AG04450 (cell line): ENCODE results near the gene XPNPEP1. TPM values are rescaled to one million over a fixed set of nuclear protein-coding genes. Genes with fewer than 3 reads are reported as not detected.

Experiments used
- CTCF ChIA-PET: fragments of 300-600, 350-600 bp; formaldehyde crosslinking; extraction: SDS; loops from one replicate; lab custom pipeline; 2022; ENCODE audit warnings: antibody characterized with exemption, inconsistent platforms; lab: Charles Lee
- POLR2A ChIA-PET: fragments of 350-600 bp; formaldehyde crosslinking; extraction: SDS; loops from one replicate; lab custom pipeline; 2021; ENCODE audit warnings: antibody characterized with exemption, inconsistent platforms; lab: Yijun Ruan, JAX
- DNase-seq: peaks from one replicate; pipeline ENCODE4 v3.0.0-alpha.2; 2011; ENCODE audit warnings: low read depth, low spot score
- H3K27ac ChIP-seq: one replicate; pipeline ENCODE4 v1.5.1; 2012; ENCODE audit warnings: low read depth, low read length, control low read depth
- H3K27me3 ChIP-seq: one replicate; pipeline ENCODE4 v1.6.0; 2012; ENCODE audit warnings: low read length; ENCODE audit not compliant: control insufficient read depth, insufficient read depth
- H3K4me3 ChIP-seq: 2 replicates; pipeline ENCODE4 v1.5.1; 2011; ENCODE audit warnings: mild to moderate bottlenecking, low read depth, low read length, control low read depth
- H3K9me3 ChIP-seq: 2 replicates; pipeline ENCODE4 v1.5.1; 2012; ENCODE audit warnings: low read length; ENCODE audit not compliant: control insufficient read depth, insufficient read depth
- CTCF ChIP-seq: IDR thresholded peaks from 2 replicates; pipeline ENCODE4 v1.5.1; 2011; ENCODE audit warnings: low read depth, low read length, control low read depth, inconsistent platforms
- polyA plus RNA-seq: library from polyadenylated mRNA; depleted of rRNA; stranded (reverse); fragments of >200 nt; gene quantifications from 2 replicates; pipeline ENCODE4 v1.2.3, GENCODE V29; 2011

The XPNPEP1 gene
- polyA plus RNA-seq, 1 experiment, result 134 TPM

DNA sequence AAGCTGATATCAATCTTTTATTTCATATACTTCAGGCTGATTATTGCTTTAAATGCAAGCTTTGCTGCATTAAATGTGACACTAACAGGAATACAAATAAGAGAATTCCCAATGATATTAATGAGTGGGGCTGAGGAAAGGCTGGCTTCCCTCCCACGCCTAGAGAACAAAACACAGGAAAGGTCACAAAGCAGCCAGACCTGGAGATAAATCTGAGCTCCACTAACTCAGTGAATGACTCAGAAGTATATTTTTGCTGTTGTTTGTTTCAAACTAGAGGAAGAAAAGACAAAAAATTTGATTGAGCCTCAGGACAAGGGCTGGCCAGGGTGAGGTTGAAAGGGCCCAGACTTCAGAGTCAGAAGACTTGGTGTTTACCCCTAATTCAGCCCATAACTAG lies 88.1 kb downstream of the XPNPEP1 start:
- Histone ChIP-seq H3K4me3 (no peak overlapping the region), H3K9me3 (no peaks in the 10 kb centered on the region), H3K27ac (no peak overlapping the region), H3K27me3 (no peaks in the 10 kb centered on the region)
- POLR2A ChIA-PET, result no interaction called here
- no peak for TF ChIP-seq CTCF
- CTCF ChIA-PET, result interaction anchor here (0.6 kb wide), 1 partner anchor 48 kb away, joined by 3 read pairs; no protein-coding TSS in a partner anchor
- no peak for DNase-seq

DNA sequence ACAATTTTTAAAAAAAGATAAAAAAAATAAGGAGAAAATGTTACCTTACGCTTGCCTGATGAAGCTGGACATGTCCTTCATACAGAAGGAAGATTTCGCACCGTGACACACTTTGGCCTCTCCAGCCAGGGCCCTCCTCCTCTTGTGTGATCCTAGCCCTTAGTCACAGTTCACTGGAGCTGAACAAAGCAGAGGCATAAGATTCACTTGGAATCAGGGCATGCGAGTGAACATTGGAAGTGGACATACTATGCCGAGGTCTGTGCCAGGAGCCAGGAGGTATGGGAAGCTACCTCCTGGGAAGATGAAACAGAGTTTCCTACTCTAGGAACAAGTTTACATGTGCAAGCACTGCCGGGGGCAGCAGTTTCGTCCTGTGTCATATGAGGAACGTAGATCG lies 91.5 kb downstream of the XPNPEP1 start:
- CTCF ChIA-PET, result no interaction called here
- TF ChIP-seq CTCF, result no peak
- H3K9me3 ChIP-seq, result no peaks in the 10 kb centered on the region

DNA sequence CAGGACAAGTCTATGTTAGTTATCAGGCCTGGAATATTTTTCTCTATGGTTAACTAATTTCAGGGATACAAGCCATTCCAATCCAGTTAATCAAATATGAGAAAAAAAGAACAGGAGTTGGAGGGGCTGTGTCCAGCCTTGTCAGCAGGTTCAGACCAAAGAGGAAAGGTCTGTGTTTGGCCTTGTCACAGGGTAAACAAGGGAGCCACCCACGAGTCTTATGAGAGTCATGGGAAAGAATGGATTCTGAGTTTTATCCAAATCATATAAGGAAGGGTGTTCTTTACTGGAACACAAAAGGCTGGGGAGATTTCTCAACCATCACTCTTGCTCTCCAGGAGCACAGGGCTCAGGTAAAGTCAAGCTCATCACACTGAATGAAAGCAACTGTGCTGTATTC lies 99.1 kb downstream of the XPNPEP1 start:
- TF ChIP-seq CTCF, result no peak
- Histone ChIP-seq H3K27me3 (no peaks in the 10 kb centered on the region), H3K4me3 (no peak overlapping the region), H3K27ac (no peak overlapping the region), H3K9me3 (no peaks in the 10 kb centered on the region)
- CTCF ChIA-PET, result no interaction called here
- POLR2A ChIA-PET, result no interaction called here
- DNase-seq, result no peak

More for the DNA sequence above, 91.5 kb downstream of the XPNPEP1 start:
- POLR2A ChIA-PET, result no interaction called here
- DNase-seq, result no peak
- Histone ChIP-seq H3K4me3 (no peak overlapping the region), H3K27me3 (no peaks in the 10 kb centered on the region), H3K27ac (no peak overlapping the region)

GRCh38 chr10:109823196-109823595 lies 100.1 kb downstream of the XPNPEP1 start:
- Histone ChIP-seq H3K27me3 (no peaks in the 10 kb centered on the region), H3K27ac (no peak overlapping the region), H3K4me3 (no peak overlapping the region), H3K9me3 (no peaks in the 10 kb centered on the region)
- no peak for DNase-seq
- ChIA-PET CTCF (no interaction called here), POLR2A (no interaction called here)
- no peak for TF ChIP-seq CTCF

DNA sequence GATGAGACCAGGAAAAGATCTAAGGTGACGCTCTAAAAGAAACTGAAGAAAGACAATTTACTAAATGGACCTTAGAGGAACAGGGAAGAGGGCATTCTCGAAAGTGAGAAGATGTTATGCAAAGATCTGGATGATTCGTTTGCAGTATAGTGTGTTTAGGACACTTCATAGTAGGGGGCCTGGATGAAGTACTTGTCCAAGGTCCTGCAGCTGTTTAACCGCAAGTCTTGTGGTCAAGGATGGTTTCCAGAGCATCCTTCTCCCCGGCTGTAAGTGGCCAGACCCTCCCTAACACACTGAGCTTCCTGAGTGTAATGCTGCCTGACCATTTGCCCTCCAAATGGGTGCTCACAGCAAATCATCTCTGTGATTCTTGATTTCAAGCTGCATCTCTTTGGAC lies 101.6 kb downstream of the XPNPEP1 start:
- ChIA-PET CTCF (no interaction called here), POLR2A (no interaction called here)
- no peak for DNase-seq
- Histone ChIP-seq H3K27ac (no peak overlapping the region), H3K9me3 (no peaks in the 10 kb centered on the region), H3K27me3 (no peaks in the 10 kb centered on the region), H3K4me3 (no peak overlapping the region)
- no peak for TF ChIP-seq CTCF
